ENCODE data around the gene UST.

GRCh38 chr6:148983101-148983761 is 236.4 kb downstream of the UST start:
- TF ChIP-seq, protein P1, sequence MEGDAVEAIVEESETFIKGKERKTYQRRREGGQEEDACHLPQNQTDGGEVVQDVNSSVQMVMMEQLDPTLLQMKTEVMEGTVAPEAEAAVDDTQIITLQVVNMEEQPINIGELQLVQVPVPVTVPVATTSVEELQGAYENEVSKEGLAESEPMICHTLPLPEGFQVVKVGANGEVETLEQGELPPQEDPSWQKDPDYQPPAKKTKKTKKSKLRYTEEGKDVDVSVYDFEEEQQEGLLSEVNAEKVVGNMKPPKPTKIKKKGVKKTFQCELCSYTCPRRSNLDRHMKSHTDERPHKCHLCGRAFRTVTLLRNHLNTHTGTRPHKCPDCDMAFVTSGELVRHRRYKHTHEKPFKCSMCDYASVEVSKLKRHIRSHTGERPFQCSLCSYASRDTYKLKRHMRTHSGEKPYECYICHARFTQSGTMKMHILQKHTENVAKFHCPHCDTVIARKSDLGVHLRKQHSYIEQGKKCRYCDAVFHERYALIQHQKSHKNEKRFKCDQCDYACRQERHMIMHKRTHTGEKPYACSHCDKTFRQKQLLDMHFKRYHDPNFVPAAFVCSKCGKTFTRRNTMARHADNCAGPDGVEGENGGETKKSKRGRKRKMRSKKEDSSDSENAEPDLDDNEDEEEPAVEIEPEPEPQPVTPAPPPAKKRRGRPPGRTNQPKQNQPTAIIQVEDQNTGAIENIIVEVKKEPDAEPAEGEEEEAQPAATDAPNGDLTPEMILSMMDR (conservative IDR thresholded peaks at IDR 0.05; ENCODE audit: low read length), result no peak
- no peak for TF ChIP-seq EZH2phosphoT487 (IDR thresholded peaks at IDR 0.05; ENCODE audit: borderline replicate concordance)

Measured in Loucy (cell line).